GM21737 (cell line): ENCODE data around the gene SEPTIN8.
"Not testable (repeated sequence)": the region's sequence is repeated elsewhere in the genome, so short reads cannot be mapped to it uniquely, and the experiment has no call there.

ENCODE experiments used
- ATAC-seq: cut with Tn5 transposase; IDR thresholded peaks from one replicate; pipeline ENCODE4 v1.9.1; 2021; ENCODE audit warnings: mild to moderate bottlenecking, moderate library complexity; ENCODE audit not compliant: unreplicated experiment

SEPTIN8 gene

GRCh38 chr5:132812781-132813598 lies 36.0 kb upstream of the SEPTIN8 start, which contains the start of gene SOWAHA:
Gene SOWAHA, plus strand, starts transcription at chr5:132813302. Its CDS starts 320 bp downstream, at chr5:132813622.
- ATAC-seq: no peak

DNA sequence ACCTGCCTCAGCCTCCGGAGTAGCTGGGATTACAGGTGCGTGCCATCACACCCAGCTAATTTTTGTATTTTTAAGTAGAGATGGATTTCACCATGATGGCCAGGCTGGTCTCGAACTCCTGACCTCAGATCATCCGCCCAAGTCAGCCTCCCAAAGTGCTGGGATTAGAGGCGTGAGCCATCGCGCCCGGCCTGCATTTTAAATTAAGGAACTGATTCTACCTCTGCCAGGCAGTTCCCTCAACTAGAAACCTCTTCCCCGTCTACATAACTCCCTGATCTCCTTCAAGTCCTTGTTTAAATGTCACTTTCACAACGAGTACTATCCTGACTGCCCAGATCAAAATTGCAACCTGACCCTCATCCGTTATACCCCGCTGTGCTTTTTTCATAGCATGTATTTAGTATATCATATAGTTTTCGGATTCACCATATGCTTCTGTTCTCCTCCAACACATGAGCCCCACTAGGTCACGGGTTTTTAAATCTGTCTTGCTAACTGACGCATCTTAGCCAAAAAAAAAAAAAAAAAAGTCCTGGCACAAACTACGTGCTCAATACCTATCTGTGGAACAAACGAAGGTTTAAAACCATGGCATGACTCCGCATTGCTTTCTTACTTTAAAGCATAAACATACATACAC lies 35.2 kb upstream of the SEPTIN8 start:
- no peak for ATAC-seq

DNA sequence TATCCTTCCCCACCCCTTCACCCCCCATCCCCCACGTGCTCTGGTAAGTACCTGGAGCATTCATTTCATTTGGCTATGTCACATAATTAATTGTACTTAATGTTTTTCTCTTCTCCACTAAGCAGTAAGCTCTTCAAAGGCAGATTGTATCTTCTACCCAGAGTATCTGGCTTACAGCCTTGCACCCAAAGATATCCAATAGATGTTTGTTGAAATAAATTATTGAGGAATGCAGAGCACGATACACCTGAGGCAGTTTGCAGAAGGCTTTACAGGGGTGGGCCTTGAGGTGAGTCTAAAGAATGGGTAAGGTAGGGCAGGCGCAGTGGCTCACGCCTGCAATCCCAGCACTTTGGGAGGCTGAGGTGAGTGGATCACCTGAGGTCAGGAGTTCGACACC lies 33.6 kb upstream of the SEPTIN8 start:
- ATAC-seq: no peak

GRCh38 chr5:132808866-132809265 lies 31.8 kb upstream of the SEPTIN8 start:
- ATAC-seq: no peak

- no peak for ATAC-seq
Observed at GRCh38 chr5:132808448-132808847, 31.4 kb upstream of the SEPTIN8 start.

DNA sequence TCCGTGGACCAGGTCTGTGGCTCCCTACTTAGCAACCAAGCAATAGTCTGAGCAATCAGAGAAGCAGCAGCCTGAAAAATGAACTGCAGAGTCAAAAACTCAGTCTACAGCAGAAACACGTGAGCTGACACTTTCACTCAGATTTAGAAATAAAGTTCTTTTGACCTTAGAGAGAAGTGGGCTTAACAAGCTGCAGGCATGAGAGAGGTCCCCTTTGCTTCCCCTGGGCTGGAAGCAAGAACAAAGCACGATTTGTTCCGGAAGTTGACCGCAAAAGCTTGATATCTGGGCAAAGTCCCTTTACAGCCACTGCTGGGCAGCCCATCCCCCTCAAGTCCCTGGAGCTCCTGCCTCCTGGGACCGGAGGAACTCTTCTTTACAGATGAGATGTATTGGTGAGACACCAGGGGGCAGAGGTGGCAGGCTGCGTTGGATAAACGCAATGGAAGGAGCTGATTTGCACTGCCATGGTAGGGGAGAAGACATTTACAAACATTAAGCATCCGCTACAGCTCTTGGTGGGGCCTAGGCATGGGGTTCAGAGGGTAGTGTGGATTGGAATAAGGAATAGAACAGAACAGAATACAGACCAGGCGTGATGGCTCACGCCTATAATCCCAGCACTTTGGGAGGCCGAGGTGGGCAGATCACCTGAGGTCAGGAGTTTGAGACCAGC lies 30.3 kb upstream of the SEPTIN8 start:
- no peak for ATAC-seq

- ATAC-seq: not testable (repeated sequence)
Observed at GRCh38 chr5:132806804-132807162, 29.7 kb upstream of the SEPTIN8 start.

GRCh38 chr5:132805872-132806271 lies 28.8 kb upstream of the SEPTIN8 start:
- not testable (repeated sequence) for ATAC-seq

DNA sequence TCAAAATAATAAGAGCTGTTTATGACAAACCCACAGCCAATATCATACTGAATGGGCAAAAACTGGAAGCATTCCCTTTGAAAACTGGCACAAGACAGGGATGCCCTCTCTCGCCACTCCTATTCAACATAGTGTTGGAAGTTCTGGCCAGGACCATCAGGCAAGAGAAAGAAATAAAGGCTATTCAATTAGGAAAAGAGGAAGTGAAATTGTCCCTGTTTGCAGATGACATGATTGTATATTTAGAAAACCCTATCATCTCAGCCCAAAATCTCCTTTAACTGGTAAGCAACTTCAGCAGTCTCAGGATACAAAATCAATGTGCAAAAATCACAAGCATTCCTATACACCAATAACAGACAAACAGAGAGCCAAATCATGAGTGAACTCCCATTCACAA lies 27.2 kb upstream of the SEPTIN8 start:
- ATAC-seq: not testable (repeated sequence)

DNA sequence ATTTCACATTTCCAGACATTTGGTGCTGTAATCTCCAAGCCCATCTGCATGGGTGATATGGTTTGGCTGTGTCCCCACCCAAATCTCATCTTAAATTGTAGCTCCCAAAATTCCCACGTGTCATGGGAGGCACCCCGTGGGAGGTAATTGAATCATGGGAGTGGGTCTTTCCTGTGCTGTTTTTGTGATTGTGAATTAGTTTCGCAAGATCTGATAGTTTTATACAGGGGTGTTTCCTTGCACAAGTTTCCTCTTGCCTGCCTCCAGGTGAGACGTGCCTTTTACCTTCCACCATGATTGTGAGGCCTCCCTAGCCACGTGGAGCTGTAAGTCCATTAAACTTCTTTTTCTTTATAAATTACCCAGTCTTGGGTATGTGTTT lies 25.6 kb upstream of the SEPTIN8 start:
- ATAC-seq: not testable (repeated sequence)

DNA sequence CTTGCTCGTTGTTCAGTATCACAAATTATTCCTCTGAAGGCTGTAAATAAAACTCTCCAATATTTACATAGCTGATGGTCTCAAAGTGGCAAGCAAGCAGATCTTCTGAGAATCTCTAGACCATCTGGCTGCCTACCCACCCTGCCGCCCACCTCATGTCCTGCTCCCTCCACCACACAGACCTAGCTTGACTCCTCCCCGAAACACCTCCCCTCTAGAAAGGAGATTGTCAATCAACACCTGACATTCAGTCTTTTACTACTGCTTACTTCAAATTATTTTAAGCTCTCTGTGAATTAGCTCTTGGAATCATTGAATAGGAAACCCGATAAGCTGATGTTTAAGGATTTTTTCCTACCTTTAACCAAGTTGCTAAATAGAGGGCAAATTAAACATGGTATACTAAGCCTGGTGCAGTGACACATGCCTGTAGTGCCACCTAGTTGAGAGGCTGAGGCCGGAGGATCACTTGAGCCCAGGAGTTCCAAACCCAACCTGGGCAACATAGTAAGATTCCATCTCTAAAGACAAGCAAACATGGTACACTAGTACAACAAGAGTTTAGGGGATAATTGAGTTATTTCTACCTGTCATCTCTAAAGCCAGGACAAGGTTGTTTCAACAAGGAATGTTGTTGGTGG lies 25.1 kb upstream of the SEPTIN8 start:
- no peak for ATAC-seq

- no peak for ATAC-seq
Observed at GRCh38 chr5:132800545-132800944, 23.5 kb upstream of the SEPTIN8 start.

DNA sequence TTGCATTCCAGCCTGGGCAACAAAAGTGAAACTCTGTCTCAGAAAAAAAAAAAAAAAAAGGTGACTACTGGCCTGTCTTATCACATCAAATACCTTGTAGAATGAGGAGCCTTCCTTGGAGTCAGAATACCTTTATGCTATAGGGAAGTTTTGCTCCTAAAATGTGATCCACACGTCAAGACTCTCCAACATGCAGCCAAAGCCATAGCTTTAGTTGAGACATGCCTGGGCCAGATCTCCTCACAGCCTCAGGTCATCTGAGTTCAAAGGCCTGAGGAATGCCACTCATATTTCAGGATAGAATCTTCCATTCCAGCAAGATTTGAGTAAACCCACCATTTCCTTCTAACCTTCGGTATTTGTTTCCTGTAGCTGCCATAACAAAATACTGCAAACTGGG lies 22.4 kb upstream of the SEPTIN8 start:
- no peak for ATAC-seq

- no peak for ATAC-seq
Observed at GRCh38 chr5:132797651-132798050, 20.6 kb upstream of the SEPTIN8 start.

GRCh38 chr5:132791026-132791425 lies 14.0 kb upstream of the SEPTIN8 start:
- ATAC-seq: no peak

- no peak for ATAC-seq
Observed at GRCh38 chr5:132790201-132790865, 13.3 kb upstream of the SEPTIN8 start.

DNA sequence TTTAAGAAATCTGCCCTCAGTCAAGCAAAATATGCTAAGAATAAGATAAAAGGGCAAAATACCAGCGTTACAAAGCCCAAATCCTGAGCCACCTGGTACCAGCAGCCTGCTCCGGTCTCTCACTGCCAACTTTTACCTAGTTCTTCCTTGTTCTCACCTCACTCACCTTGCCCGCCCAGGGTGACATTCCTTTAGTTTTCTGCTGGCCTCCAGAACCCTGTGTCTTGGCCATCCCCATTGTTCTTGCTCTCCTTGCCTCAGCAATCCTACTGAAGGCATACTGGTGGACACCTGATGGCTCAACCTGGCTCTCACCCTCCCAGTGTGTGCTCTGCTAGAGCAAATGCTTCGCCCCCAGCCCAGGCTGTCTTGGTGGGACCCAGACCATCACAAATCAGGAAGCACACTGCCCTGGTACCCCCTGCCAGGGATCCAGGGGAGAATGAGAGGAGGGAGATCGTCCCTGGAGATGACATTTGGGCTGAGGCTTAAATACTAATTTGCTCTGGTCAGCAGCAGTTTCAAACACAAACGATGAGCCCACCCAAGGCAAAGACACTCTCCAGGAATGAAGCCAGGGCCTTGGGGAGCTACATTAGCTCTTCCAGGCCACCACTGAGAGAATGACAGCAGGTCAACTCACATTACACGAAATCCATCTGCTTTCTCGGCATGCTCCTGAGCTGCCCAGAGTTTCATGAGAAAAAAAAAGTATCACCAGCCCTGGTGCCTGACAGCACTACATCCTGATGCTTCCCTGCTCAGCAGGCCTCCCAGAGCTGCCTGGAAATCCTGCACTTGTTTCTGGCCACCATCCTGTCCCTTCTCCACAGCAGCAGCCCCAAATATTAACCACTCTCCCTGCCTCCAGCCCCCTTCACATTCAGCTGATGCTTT lies 12.2 kb upstream of the SEPTIN8 start:
- no peak for ATAC-seq

DNA sequence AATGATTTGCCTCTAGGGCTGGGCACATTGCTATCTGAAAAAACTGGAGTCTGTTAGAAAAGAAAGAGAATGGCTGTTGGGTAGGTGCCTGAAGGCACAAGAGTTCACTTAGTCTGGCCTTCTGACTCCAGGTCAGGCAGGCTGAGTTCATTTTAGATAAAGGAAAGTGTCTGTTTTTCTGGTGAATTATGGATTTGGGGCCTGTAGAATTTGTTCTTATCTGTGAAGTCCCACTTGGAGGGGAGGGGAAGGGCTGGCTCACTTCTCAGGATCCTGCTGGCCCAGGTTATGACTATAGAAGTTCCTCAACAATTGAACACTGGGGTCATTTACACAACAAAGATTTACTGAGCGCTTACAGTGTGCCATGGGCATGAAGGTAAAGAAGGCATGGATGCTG lies 11.5 kb upstream of the SEPTIN8 start:
- no peak for ATAC-seq

DNA sequence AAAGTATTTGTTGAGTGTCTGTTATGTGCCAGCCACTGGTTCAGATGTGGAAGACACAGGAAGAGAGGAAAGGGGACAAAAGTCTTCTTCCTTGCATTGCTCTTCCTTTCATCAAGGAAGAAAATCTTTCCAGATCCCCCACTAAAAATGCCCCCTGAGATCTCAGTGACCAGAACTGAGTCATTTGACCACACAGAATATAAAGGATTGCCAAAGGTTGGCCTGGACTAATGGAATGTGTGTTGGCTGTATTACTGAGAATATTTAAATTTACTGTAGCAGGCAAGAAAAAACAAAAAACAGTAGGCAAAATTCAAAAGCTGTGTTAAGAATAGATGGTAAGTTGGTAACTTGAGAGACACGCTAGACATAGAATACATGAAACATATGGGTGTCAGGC lies 10.0 kb upstream of the SEPTIN8 start:
- no peak for ATAC-seq

GRCh38 chr5:132785864-132786263 lies 8.8 kb upstream of the SEPTIN8 start:
- ATAC-seq: no peak
